Left hindlimb (tissue), 1 donor: ENCODE measurements around the gene COL23A1.

ENCODE experiments used
- DNase-seq: peaks from one replicate; pipeline ENCODE4 v3.0.0-alpha.2; 2018

The COL23A1 gene

DNA sequence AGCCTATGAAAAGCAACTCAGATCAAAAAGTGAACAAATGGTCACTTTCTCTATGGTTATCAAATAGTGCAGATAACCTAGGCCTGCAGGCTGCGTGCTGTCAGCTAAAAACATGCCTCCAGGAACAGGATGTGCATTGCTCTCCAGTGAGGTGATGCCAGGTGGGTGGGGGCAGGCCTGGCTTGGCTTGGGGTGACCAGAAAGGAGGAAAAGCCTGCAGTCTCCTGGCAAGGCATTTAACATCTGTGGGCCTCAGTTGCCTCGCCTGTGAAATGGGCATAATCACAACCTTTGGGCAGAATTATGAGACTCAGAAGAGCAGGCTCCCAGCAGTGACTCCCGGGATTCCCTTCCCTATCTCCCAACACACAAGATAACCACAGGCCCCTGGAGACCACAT lies 135.9 kb downstream of the COL23A1 start:
- no peak for DNase-seq

DNA sequence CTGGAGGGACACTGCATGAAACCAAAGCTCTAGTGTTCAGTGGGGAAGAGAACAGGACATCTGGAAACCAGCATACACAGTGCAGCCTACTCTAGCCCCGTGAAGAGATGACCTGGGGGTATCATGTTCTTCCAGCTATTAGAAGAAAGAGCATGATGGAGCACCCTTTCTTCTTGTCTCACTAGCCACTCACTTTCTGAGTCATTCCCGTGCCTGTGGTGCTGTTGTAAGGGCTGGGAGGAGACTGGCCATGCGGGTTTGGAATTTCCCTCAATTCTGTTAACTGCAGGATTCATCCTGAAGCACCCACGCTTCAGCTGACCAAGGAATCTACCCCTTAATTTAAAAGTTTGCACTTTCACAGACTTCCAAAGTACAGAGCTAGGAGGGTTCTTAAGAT lies 137.0 kb downstream of the COL23A1 start:
- DNase-seq, result no peak

DNA sequence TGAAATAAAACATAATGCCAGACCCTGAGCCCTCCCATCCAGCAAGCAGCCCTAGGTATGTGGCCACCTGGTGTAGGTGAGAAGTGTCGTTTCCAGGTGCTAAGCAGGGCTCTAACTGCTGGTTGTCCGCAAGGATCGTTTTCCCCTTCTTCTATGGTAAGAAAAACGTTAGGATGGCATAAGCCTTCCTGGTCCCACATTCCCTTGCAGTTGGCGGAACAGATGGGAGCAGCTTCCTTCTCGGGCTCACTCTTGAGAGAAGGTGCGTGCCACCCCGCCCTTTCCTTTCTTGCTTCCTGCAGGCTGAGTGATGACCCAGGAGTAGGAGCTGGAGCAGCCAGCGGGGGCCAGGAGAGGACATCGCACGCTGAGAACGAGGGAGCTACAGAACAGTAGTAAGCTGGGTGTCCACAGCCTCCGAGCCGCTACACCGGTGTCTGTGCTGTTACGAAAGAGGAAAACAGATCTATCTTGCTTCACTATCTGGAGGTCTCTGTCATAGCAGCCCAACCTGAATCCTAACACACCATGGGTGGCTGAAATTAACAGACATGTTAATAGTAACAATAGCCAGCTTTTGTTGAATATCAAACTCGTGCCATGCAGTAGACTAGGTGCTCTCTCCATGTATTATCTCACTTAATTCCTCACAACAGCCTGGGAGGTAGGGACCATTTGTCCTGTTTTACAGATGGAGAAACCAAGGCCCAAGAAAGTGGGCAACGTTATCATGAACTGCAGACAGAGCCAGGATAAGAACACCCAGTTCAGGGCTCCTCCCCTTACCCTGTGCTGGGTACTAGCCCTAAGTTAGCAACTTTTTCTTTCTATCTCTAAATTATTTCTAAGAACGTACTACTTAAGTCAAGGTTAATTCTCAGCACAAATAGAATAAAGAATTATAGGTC lies 139.8 kb downstream of the COL23A1 start:
- no peak for DNase-seq

DNA sequence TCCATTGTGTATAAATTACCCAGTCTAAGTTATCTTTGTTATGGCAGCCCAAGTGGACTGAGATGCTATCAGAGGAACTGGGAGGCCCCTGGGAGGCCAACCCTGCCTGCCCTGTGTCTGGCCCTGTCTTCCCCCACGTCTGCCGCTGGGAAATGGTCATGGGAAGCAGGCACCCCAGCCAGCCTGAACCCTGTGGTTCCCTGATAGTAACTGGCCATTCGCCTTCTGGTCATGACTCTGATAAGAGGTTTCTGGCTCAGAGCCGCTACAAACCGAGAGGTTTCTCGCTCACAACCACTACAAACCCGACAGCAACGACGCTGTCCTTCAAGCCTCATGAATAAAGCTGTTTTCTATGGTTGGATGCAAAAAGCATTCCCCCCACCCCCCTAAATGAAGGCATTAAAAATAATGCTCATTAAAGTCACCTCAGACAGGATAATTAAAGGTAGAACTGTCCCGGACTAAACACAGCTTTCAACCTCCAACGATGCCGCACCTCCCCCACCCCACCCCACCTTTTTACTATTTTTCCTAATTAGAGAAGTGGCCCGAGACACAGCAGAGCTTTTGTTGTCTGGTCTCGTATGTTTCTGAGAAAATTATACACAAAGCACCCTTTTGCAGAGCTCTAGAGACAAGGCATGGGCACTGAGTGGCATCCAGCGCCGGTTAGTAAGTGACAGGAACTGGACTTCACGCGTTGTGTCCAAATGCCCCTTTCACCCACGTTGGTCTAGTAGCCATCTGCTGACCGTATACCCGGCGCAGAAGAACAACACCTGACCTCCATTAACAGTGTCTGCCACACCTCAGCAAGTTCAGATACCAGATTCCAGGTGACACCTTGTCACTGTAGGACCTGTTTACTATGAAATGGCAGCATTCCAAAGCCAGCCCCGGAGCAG lies 140.8 kb downstream of the COL23A1 start:
- no peak for DNase-seq

DNA sequence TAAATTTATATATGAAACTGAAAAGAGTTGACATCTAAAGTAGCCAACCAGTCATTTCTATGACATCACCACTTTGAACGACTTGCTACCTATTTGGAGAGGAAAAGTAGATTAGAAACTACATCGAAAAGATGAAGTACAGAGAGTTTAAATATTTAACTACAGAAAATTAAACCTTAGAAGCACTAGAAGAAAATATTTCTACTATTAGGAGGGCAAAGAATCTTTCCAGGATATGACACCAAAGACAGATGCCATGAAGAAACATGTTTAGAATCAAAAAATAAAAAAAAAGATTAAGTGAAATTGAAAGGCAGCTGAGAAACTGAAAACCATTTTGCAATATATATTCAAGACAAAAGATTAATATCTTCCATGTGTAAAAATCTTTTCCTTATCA lies 144.7 kb downstream of the COL23A1 start:
- no peak for DNase-seq

DNA sequence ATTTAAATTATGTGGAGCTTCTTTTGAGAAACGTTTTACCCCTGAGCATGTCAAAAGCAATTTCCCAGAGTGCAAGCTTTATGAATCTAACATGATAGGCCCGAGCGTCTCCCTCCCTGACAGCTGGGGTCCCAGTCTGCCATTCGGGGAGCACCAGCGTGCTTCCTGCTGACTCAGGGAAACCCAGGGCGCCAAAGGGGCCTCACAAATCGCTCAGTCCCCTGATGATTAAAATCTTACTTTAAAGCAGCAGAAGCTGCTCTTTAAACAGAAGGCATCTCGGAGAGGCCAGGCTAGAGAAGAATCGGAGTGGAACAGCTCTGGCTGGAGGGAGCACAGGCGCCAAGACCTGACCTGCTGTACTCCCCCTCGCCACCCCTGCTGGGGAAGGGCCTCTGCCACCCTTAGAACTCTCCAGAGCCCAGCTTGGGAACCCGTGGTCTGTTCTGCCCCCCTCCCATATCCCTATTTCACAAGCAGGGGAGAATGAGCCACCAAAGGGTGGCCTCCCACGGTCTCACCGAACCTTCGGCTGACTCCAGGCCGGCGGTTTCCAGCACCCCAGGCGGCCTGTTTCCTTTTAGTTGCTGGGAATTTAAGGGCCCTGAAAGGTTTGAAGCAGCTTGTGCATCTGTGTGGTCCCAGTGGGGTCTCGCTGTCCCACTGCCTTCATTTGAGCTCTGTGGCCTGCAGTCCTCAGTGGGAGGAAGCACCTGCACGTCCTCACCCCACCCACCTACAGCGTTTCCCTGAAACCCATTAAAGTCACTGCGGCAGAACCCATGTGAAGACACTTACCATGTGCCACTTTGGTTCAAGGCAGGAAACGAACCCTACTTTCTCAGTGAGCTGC lies 147.6 kb downstream of the COL23A1 start:
- DNase-seq, result no peak

DNA sequence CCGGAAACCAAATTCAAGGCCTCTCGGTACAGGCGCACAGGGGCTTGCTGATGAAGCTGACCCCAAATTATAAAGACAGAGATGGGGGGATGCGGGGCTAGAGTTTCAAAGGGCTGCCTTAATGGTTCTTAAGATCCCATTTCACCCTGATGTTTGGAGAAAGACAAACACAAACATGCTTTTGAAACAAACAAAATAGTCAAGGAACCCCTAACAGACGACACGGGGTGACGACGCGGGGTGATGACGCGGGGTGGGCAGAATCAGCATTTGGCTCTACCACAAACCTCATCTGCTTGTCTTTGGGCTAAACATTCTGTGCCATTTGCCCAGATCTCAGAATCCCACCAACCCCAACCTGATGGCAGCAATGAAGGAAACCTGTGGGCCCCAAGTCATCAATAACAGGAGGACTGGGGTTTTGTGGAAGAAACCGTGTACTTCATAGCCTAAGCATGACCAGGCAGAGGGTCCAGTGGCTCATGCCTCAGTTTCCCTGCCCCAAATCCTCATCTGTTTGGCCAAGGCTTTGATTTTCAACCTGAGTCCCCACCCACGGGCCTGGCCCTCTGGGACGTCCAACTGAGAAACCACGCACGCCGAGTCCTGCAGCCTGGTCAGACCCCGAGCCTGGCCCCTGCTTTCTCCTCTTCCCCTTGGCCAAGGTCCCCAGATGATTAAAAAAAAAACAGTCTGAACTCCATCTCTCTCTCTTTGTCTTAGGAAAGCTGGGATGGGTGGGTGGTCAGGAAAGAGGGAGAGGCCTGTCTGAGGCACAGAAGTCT lies 148.5 kb downstream of the COL23A1 start:
- no peak for DNase-seq

DNA sequence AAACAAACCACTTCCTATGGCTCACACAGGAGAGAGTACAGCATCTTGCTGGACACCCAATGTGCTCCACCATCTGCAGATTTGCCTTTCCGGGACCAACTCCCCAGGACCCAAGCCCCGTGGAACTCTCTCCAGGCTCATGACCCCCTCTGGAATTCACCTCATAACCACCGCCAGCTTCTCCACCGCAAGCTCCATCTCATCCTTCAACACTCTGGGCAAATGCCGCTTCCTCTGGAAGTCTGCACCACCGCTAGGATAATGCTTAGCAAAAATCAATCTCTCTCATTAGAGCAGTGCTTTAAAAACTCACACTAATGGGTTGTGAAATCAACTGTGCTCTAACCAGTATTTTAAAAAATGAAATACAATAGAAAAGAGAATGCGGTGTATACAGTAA lies 150.0 kb downstream of the COL23A1 start:
- no peak for DNase-seq

DNA sequence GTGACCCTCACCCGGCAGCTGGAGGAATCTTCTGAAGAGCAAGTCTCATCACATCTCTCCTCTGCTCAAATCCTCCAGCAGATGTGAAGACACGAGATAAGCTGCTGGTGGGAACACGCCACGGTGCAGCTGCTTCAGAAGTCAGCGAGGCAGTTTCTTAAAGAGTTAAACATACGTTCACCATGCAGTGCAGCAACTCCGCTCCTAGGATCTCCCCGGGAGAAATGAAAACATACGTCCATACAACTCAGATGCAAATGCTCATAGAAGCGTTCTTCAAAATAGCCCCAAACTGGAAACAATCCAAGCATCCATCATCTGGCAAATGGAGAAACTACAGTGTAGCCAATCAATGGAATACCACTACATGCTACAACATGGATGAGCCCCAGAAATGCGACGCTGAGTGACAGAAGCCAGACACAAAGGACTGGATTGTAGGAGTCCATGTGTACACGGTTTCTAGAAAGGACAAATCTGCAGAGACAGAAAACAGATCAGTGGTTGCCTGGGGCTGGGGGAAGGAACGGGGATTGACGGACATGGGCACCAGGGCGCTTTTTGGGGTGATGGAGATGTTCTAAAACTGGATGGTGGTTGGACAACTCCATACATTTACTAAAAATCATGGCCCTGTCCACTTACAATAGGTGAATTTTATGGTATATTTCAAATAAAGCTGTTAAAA lies 150.6 kb downstream of the COL23A1 start:
- DNase-seq, result no peak

DNA sequence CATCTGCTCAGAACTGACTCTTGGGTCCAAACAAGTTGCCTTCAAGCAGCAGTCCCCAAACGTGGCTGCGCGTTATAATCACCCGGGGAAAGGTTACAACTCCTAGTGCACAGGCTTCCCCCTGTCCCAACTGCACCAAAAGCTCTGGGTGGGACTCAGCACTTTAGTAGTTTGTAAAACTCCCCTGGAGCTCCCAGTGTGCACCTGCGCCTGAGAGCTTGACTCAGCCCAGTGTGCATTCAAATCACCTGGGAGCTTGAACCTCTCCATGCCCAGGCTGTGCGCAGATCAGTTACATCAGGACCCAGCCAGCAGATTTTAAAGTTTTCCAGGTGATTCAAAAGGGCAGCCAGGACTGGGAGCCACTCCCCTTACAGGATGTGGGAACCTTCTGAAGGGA lies 151.4 kb downstream of the COL23A1 start:
- DNase-seq, result no peak

DNA sequence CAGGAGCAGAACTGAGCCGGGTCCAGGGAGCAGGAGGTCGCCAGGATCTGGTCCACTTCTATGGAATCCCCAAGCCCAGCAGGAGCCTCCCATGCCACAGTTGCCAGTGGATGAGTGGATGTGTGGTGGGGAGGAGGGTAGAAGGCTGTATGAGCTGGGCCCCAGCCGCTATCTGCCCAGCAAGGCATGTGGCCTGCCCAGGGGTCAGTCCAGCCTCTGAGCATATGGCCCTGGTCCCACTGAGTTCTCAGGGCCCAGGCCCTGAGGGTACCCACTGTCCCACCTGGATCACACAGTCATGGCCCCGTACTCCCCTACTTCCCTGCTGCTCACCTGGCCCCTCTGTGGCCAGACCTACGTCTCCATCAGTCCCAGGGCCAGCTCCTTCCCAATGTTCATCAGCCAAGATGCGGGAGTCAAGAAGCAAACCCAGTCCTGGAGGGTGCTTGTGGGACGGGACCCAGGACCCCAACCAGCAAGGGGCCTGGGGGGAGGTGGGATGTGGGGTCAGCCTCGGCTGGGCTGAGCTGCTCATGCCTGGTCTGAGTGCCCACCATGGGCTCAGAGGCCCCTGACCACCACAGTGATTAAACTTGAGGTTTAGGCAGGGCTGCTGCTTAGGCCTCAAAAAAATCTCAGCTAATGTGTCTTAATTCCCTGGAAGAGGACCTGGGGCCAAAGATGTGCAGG lies 152.7 kb downstream of the COL23A1 start:
- DNase-seq, result no peak

DNA sequence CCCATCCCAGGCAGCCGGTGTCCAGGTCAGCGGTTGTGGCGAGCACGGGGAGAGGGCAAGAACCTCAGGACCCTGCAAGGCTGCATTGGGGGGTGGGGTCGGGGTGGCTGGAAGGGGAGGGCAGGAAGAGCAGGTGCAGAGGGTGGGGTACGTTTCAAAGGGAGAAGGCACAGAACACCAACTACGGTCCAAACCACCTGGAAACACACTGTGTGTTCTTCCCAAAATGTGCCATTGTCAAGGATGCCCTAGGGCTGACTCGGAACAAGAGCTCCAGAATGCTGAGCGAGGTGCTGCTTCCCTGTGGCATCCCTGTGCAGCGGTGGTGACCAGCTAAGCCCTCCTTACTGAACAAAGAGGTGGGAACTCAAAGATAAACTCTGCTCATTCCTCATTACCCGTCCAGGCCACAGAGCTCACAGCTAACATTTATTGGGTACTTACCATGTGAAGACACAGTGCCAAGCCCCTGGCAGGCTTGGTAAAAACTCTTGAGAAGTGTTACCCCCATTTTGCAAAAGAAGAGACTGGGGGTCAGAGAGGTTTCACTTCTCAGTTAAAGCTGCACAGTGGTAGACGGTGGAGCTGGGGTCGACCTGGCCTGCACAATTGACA lies 153.8 kb downstream of the COL23A1 start:
- DNase-seq, result no peak

DNA sequence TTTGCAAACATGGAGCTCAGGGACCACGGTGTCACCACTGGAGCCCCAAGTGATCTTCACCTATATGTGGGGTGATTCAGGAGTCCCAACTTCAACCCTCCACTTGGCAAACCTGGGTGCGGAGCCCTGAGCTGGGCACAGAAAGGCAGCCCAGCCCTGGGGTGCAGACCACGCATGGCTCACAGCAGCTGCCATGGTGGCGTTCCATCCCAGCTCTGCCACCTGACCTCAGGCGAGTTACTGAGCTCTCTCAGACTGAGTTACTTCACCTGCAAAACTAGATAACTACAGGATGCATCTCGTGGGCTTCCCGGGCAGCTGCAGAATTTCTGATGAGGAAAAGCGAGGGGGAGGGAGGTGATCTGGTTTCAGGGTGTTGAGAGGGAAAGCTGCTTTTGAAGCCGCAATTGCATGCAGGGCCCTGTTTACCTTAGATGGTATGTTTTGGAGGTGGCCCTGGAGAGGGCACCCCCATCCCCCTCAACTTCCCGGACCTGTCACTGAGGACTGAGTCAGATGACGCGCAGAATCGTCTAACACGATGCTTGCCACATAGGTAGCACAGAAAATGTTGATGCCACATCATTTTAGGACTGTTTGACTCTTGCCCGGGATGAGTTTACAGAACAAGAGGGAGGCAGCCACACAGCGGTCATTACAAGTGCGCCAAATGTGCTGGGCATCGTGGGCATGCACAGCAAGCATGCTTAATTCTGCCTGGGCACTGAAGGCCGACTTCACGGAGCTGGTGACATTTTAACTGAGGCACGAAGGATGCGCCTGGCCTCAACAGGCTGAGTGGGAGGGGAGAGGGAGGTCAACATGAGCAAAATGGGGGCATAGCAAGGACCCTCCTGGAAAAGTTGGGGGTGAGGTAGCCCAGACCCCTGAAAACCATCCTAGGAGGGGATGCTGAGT lies 154.6 kb downstream of the COL23A1 start:
- no peak for DNase-seq

DNA sequence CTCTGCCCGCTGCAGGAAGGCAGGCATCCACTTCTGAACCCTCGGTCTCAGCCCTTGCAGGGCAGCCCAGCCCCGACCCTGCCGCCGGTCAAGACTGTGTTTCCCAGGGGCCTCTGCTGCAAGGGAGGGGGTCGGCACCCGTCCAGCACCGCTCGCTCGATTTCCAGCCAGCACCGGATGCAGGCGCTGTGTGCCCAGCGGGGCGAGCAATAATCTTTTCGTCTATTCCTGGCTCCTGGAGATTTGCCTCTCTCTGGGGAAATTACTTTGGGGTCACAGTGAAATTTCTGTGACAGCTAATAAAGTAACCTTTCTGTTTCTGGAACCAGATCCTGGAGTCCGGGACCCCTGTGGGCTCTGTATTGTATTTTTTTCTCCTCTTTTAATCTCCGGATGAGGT lies 155.3 kb downstream of the COL23A1 start:
- peak; percentile 54 for DNase-seq

DNA sequence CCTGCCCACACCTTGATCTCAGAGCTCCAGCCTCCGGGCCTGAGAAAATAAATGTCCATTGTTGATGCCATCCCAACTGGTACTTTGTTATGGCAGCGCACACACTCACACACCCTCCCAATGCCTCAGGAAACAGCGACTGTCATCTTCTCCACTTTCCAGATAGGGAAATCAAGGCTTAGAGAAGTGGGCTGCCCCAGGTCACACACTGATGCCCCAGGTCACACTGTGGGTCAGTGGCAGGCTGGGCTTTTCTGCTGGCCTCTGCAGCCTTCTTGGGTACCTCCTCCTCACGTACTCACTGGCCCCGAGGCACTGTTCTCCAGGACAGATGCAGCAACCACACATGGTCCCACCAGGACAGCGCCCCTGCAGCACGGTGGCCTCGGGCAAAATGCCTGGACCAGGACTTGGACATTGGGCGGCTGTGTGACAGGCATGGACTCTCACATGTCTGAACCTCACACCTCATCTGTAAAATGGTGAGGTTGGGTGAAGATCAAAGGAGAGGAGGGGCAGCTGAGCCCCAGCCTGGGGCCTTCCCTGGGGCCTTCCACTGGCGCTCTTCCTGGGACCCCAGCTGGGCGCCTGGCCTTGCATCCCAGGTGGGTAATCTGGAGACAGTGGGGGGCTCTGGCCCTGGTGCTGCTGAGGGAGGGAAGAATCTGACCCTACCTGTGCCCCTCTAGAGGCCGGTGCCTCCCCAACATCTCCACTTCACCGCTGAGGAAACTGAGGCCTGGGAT lies 156.0 kb downstream of the COL23A1 start:
- DNase-seq, result no peak

DNA sequence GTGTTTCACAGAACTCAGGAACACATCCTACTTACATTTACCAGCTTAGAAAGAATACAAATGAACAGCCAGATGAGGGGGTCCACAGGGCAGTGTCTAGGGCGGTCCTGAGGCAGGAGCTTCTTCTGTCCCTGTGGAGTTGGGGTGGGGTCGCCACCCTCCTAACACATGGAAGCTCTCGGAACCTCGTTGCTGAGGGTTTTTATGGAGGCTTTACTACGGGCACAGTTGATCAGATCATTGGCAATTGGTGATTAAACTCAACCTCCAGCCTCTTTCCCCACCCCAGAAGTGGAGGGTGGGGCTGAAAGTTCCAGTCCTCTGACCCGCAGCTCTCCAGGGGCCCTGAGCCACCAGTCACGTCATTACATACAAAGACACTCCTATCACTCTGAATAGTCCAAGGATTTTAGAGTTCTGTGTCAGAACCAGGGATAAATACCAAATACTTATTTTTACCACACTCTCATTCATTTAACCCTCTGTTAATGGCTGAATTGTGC lies 156.9 kb downstream of the COL23A1 start:
- no peak for DNase-seq

DNA sequence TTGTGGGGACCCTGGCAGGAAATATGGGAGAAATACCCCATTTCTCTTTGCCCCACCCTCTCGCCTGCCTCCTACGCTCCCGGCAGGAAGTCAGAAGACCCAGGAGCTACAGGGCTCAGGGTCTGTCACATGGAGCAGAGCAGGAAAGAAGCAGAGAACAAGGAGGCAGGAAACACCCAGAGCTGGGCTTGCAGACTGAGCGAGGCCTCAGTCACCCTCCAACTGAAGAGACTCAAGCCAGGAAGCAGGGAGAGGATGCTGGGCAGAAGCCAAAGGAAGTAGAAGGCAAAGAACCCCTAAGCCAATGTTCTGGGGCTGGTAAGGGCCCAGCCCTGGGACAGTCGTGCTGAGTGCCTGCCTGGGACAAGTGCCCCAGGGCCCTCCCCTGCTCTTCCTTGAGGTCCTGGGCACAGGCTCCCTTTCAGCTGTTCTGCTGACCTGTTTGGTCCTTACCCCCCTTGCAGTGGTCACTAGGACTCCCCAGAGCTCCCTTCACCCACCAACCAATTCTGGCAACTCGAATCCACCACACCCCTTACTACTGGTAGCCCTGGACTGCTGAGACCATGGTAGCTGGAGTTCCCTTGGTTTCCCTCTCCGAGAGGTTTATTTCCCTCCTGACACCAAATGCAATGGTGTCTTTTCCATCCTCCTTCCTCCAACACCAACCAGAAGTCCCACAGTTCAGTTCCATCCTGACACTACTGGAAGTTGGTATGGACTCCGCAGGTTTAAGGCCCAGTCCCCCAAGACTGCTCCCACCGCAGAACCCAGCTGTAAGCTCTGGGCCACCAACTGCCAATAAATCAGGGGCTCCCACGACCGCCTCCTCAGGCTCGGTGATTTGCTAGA lies 157.5 kb downstream of the COL23A1 start:
- no peak for DNase-seq
